GM19324 (cell line): ENCODE results near the gene SRMS.
A peak's percentile ranks its signal among the peaks of the same experiment; 100 is the strongest.
"Not testable (repeated sequence)": the region's sequence is repeated elsewhere in the genome, so short reads cannot be mapped to it uniquely, and the experiment has no call there.

Source experiments
- ATAC-seq: cut with Tn5 transposase; IDR thresholded peaks from one replicate; pipeline ENCODE4 v1.9.1; 2021; ENCODE audit warnings: mild to moderate bottlenecking, moderate library complexity; ENCODE audit not compliant: unreplicated experiment, low FRiP score

Gene SRMS

GRCh38 chr20:63529861-63530787 lies 17.4 kb downstream of the SRMS start:
- ATAC-seq: no peak

GRCh38 chr20:63529180-63529860 lies 18.2 kb downstream of the SRMS start:
- no peak for ATAC-seq

GRCh38 chr20:63527184-63527583 lies 20.4 kb downstream of the SRMS start:
- no peak for ATAC-seq

GRCh38 chr20:63525971-63526370 lies 21.6 kb downstream of the SRMS start:
- ATAC-seq: no peak

- ATAC-seq: no peak
Measured at GRCh38 chr20:63525185-63525584, 22.4 kb downstream of the SRMS start.

GRCh38 chr20:63522981-63523611 lies 24.5 kb downstream of the SRMS start:
- no peak for ATAC-seq

GRCh38 chr20:63522091-63522868 lies 25.3 kb downstream of the SRMS start:
- ATAC-seq: no peak

GRCh38 chr20:63521602-63522001 lies 25.9 kb downstream of the SRMS start:
- ATAC-seq: no peak

- ATAC-seq: peak; percentile 56
Measured at GRCh38 chr20:63520934-63521601, 26.5 kb downstream of the SRMS start.

- peak; percentile 73 for ATAC-seq
Measured at GRCh38 chr20:63520504-63520933, 27.0 kb downstream of the SRMS start, which contains the start of gene PPDPF. TSS of gene PPDPF (plus strand) at chr20:63520765. CDS start at chr20:63521309, 544 bp downstream.

- ATAC-seq: peak; percentile 21
Measured at GRCh38 chr20:63519668-63520503, 27.7 kb downstream of the SRMS start.

- no peak for ATAC-seq
Measured at GRCh38 chr20:63518946-63519667, 28.4 kb downstream of the SRMS start.

GRCh38 chr20:63518351-63518861 lies 29.1 kb downstream of the SRMS start:
- ATAC-seq: no peak

GRCh38 chr20:63517376-63518309 lies 29.9 kb downstream of the SRMS start:
- no peak for ATAC-seq

- not testable (repeated sequence) for ATAC-seq
Measured at GRCh38 chr20:63514520-63514919, 33.0 kb downstream of the SRMS start.

- no peak for ATAC-seq
Measured at GRCh38 chr20:63513207-63513606, 34.3 kb downstream of the SRMS start.

GRCh38 chr20:63509088-63509564 lies 38.4 kb downstream of the SRMS start:
- ATAC-seq: no peak
